NCI-H446 treated with DMSO at 0.1 percent for 48 hours (cell line): ENCODE measurements around the gene TANC1.

ENCODE experiments used
- DNase-seq: peaks from one replicate; lab custom pipeline; 2025; lab: John Stamatoyannopoulos, UW

Gene TANC1

GRCh38 chr2:159160954-159161353 is 192.5 kb downstream of the TANC1 start:
- DNase-seq, result no peak

GRCh38 chr2:159163930-159164329 is 195.5 kb downstream of the TANC1 start:
- no peak for DNase-seq

GRCh38 chr2:159164457-159164911 is 196.0 kb downstream of the TANC1 start:
- DNase-seq, result no peak

GRCh38 chr2:159165048-159165447 is 196.6 kb downstream of the TANC1 start:
- DNase-seq, result no peak

GRCh38 chr2:159168707-159169106 is 200.3 kb downstream of the TANC1 start:
- no peak for DNase-seq

GRCh38 chr2:159169187-159169586 is 200.7 kb downstream of the TANC1 start:
- DNase-seq, result no peak

- DNase-seq, result no peak
Measured at GRCh38 chr2:159172403-159172802, 204.0 kb downstream of the TANC1 start.

GRCh38 chr2:159174759-159175158 is 206.3 kb downstream of the TANC1 start:
- no peak for DNase-seq

- DNase-seq, result no peak
Measured at GRCh38 chr2:159175182-159175581, 206.7 kb downstream of the TANC1 start.

- DNase-seq, result no peak
Measured at GRCh38 chr2:159175927-159176326, 207.5 kb downstream of the TANC1 start.

- DNase-seq, result no peak
Measured at GRCh38 chr2:159176555-159176954, 208.1 kb downstream of the TANC1 start.

- DNase-seq, result no peak
Measured at GRCh38 chr2:159177357-159177756, 208.9 kb downstream of the TANC1 start.

GRCh38 chr2:159177957-159178356 is 209.5 kb downstream of the TANC1 start:
- DNase-seq, result no peak

- no peak for DNase-seq
Measured at GRCh38 chr2:159179096-159179495, 210.7 kb downstream of the TANC1 start.

- no peak for DNase-seq
Measured at GRCh38 chr2:159179696-159180095, 211.3 kb downstream of the TANC1 start.

GRCh38 chr2:159183346-159183745 is 214.9 kb downstream of the TANC1 start:
- DNase-seq, result no peak

- no peak for DNase-seq
Measured at GRCh38 chr2:159185401-159186130, 217.1 kb downstream of the TANC1 start.

GRCh38 chr2:159186462-159186861 is 218.0 kb downstream of the TANC1 start:
- no peak for DNase-seq

- DNase-seq, result no peak
Measured at GRCh38 chr2:159187106-159187505, 218.7 kb downstream of the TANC1 start.

GRCh38 chr2:159188449-159188848 is 220.0 kb downstream of the TANC1 start:
- no peak for DNase-seq

GRCh38 chr2:159192371-159192918 is 224.0 kb downstream of the TANC1 start:
- no peak for DNase-seq

GRCh38 chr2:159193791-159194190 is 225.4 kb downstream of the TANC1 start:
- no peak for DNase-seq

GRCh38 chr2:159194241-159194640 is 225.8 kb downstream of the TANC1 start:
- no peak for DNase-seq

GRCh38 chr2:159195697-159196096 is 227.3 kb downstream of the TANC1 start:
- DNase-seq, result no peak
